Measurements from ENCODE around the gene SNAPC3.

SNAPC3 gene

DNA sequence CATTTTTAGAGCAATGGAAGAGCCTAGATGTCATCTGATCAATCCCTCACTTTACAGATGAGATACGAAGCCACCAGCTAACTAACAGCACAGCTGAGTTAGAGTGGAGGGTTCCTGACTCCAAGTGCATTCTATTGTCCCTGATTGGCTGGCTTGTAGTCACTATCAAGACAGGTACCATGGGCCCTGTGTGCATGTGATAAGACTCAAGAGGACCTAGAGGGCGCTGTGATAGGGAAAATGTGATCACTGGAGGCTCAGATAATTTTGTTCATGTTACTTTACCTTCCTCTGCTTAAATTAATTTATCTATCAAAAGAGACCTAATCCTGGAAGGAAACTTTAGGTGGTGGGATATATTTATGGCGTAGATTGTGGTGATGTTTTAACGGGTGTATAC is 19.5 kb upstream of the SNAPC3 start:
- peak; percentile 42; the same call in 1 of the 2 replicates for TF ChIP-seq CTCF (IDR thresholded peaks at IDR 0.05; ENCODE audit: borderline replicate concordance, insufficient read depth, low read depth, low read length)
- H3K4me3 ChIP-seq (ENCODE audit: low read depth, low read length): no peak overlapping the region

DNA sequence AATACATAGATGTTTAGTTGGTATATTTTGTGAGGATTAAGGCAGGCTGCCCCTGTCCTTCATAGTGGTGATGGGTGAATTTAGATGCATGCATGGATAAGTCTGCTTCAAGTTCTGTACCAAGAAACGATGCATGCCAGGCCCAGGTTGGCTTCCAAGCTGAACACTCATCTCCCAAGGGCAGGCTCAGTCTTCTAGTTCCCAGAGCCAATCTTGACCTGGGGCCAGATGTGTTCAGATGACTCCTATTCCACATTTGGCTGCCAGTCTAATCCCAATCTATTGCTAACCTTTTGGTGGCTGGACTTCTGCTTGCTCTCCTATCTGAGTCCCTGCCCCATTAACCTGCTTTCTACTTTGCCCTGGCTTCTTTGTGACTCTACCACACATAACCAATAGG is 18.5 kb upstream of the SNAPC3 start:
- H3K4me3 ChIP-seq (ENCODE audit: low read depth, low read length): no peak overlapping the region
- no peak for TF ChIP-seq CTCF (IDR thresholded peaks at IDR 0.05; ENCODE audit: borderline replicate concordance, insufficient read depth, low read depth, low read length)

DNA sequence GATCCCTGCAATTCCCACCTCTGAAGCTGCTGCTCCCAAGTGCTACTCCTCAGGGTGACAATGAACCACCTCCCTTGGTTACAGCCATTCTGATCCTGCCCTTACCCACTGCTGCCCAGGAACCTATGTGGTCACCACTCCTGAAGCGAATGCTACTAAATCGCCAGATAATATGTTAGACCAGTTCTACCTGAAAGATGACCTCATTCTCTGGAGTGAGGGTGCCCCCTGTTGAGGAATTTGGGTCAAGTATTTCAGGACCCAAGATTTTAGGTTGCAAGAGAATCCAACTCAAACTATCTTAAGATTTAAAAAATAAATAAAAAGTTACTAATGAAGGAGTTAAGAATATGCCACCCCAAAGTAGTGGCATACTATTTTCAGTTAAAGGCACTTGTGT is 5.8 kb upstream of the SNAPC3 start:
- no peak overlapping the region for H3K4me3 ChIP-seq (ENCODE audit: low read depth, low read length)
- peak; percentile 26; the same call in 1 of the 2 replicates for TF ChIP-seq CTCF (IDR thresholded peaks at IDR 0.05; ENCODE audit: borderline replicate concordance, insufficient read depth, low read depth, low read length)

DNA sequence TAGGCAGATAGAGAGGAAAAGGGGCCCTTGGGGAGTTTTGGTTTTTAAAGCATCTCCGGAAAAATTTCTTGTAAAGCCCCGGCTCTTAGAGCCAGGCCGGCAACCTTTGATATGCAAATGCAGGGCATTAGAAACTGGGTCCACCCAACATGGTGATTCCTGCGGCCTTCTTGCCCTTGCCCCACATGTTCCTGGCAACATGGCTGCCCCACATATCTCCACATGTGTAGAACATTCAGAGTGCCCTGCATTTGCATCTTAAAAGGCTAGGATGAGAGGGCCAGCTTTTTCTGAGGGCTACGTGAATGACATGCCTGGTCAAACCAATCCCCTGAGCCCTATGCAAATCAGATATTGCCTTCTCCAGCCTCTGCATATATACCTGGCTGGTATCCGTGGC is 5.0 kb upstream of the SNAPC3 start:
- TF ChIP-seq CTCF (IDR thresholded peaks at IDR 0.05; ENCODE audit: borderline replicate concordance, insufficient read depth, low read depth, low read length): no peak
- H3K4me3 ChIP-seq (ENCODE audit: low read depth, low read length): no peak overlapping the region

DNA sequence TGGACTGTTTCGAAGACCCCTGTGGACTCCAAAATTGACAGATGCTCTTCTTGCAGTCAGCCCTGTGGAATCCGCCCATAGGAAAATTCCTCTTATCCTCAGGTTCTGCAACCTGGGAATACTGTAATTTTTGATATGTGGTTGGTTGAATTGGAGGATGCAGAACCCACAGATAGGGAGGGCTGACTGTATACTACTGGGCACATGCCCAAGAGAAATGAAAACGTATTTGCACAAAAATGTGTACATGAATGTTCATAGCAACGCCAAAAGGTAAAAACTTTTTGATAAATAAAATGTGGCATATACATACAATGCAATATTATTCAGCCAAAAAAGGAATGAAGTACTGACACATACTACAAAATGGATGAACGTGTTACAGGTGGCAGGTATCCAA is 1.9 kb upstream of the SNAPC3 start:
- H3K4me3 ChIP-seq (ENCODE audit: low read depth, low read length): no peak overlapping the region
- TF ChIP-seq CTCF (IDR thresholded peaks at IDR 0.05; ENCODE audit: borderline replicate concordance, insufficient read depth, low read depth, low read length): no peak

GRCh38 chr9:15421532-15421931 is 1.1 kb upstream of the SNAPC3 start:
- no peak overlapping the region for H3K4me3 ChIP-seq (ENCODE audit: low read depth, low read length)
- TF ChIP-seq CTCF (IDR thresholded peaks at IDR 0.05; ENCODE audit: borderline replicate concordance, insufficient read depth, low read depth, low read length): no peak

GRCh38 chr9:15421990-15422371 is 695 bp upstream of the SNAPC3 start:
- TF ChIP-seq CTCF (IDR thresholded peaks at IDR 0.05; ENCODE audit: borderline replicate concordance, insufficient read depth, low read depth, low read length): no peak
- H3K4me3 ChIP-seq (ENCODE audit: low read depth, low read length): peak overlapping the region; percentile 96
